BE2C (cell line): ENCODE measurements around the gene F12.

Experiments used
- DNase-seq: peaks from one replicate; pipeline ENCODE4 v3.0.0-alpha.2; 2020
- H3K27me3 ChIP-seq: fragments of 250-450 bp; sonication (Bioruptor Pico); 2 replicates; pipeline ENCODE4 v1.5.1; 2020; ENCODE audit warnings: mild to moderate bottlenecking
- H3K36me3 ChIP-seq: fragments of 250-450 bp; sonication (Bioruptor Pico); 2 replicates; pipeline ENCODE4 v1.5.1; 2020; ENCODE audit warnings: mild to moderate bottlenecking
- H3K4me1 ChIP-seq: fragments of 250-450 bp; sonication (Bioruptor Pico); 2 replicates; pipeline ENCODE4 v1.5.1; 2020
- H3K4me3 ChIP-seq: 2 replicates; pipeline ENCODE4 v1.5.1; 2011; ENCODE audit warnings: low read depth, low read length
- H3K9me3 ChIP-seq: fragments of 250-450 bp; sonication (Bioruptor Pico); 2 replicates; pipeline ENCODE4 v1.5.1; 2020
- TF ChIP-seq, protein P1 (sequence below): IDR thresholded peaks from 2 replicates; pipeline ENCODE4 v1.5.1; 2012; ENCODE audit warnings: mild to moderate bottlenecking, low read depth, low read length

The F12 gene

DNA sequence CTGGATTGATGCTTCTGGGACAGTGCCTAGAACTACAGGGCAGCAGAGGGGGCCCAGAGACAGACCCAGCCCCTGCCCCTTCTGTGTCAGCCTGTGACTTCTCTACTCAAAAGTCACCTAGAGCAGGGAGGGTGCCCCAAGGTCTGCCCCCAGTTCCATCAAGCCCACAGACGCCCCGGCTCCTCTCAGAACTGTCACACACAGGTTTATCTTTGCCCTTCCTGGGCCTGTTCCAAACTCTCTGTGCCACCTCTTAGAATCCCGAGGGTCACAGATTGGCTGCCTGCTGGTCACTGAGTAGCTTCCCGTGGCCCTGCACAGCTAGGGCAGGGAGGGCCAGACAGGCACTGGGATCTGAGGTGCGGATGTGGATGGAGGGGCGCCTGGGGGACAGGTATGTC lies 49.9 kb downstream of the F12 start:
- Histone ChIP-seq H3K27me3 (no peaks in the 10 kb centered on the region), H3K36me3 (no peaks in the 10 kb centered on the region), H3K9me3 (no peaks in the 10 kb centered on the region; the same call in 1 of the 2 replicates), H3K4me1 (no peaks in the 10 kb centered on the region; the same call in 1 of the 2 replicates), H3K4me3 (no peak overlapping the region)
- TF ChIP-seq, protein P1, sequence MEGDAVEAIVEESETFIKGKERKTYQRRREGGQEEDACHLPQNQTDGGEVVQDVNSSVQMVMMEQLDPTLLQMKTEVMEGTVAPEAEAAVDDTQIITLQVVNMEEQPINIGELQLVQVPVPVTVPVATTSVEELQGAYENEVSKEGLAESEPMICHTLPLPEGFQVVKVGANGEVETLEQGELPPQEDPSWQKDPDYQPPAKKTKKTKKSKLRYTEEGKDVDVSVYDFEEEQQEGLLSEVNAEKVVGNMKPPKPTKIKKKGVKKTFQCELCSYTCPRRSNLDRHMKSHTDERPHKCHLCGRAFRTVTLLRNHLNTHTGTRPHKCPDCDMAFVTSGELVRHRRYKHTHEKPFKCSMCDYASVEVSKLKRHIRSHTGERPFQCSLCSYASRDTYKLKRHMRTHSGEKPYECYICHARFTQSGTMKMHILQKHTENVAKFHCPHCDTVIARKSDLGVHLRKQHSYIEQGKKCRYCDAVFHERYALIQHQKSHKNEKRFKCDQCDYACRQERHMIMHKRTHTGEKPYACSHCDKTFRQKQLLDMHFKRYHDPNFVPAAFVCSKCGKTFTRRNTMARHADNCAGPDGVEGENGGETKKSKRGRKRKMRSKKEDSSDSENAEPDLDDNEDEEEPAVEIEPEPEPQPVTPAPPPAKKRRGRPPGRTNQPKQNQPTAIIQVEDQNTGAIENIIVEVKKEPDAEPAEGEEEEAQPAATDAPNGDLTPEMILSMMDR, result no peak
- DNase-seq, result no peak

DNA sequence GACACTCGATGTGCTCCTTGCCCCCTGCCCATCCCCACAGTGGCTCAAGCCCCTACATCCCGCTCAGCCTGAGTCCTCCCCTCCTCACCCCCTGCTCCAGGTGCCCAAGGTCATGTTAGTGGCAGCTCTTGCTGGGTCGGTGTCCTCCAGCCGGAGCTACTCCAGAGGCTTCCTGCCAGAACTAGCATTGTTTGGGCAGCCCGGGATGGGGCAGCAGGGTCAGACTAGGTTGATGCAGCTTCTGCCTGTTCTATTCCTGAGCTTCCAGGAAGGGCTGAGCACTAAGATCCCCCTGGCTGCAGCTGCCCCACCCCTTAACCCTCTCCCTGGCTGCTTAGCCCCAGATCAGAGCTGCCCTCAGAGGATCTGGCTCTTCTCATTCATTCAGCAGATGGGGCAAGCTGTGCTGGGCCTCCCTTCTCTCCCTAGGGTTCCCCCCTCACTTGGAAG lies 51.0 kb downstream of the F12 start:
- H3K36me3 ChIP-seq, result no peaks in the 10 kb centered on the region
- H3K4me1 ChIP-seq, result no peaks in the 10 kb centered on the region; the same call in 1 of the 2 replicates
- H3K4me3 ChIP-seq, result no peak overlapping the region
- no peak for DNase-seq
- H3K27me3 ChIP-seq, result no peaks in the 10 kb centered on the region
- TF ChIP-seq, protein P1, result no peak
- no peaks in the 10 kb centered on the region; the same call in 1 of the 2 replicates for H3K9me3 ChIP-seq

DNA sequence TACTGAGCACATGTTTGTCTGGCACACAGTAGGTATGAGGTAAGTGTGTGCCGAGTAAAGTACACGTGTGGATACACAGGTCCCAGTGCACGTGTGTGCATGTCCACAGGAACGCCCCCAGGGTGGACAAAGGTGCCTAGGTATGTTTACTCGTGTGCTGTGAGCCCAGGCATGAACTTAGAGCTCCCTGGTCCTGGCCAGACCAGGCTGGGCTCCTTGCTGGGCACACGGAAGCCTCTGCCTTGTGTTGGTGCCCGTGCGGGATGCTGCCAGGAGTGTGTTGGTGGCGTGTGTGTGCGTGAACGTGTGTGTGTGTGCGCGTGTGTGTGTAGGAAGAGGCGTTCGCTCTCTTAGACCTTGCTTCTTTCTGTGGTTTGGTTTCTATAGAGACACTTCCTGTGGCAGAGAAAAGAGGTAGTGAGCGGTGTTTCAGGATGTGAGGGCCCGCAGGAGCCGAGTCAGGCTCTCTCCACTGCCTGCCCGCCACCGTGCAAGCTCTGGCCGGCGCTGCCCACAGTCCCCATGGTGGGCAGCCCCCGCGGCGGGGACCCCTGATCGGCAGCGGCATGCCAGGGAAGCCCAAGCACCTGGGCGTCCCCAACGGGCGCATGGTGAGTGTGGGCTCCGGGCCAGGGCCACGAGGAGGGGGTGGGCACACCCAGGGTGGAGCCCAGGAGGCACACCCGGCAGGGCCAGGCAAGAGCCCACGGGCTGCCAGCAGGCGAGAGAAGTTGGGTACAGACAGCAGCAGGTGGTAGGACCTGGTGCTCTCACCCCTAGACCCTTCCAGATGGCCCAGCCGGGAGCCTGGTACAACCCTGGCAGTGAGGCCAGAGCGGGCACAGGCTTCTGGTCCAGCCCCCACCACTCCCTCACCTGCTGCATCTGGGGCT lies 51.7 kb downstream of the F12 start, which contains the start of gene RGS14:
RGS14 (plus strand) TSS at position 466 of the 893 bp plus-strand sequence; CDS start at position 567, 101 bp downstream.
- no peak for DNase-seq
- H3K4me3 ChIP-seq, result no peak within 1 kb of the TSS
- TF ChIP-seq, protein P1, result no peak

GRCh38 chr5:177357146-177357458 lies 52.3 kb downstream of the F12 start:
- DNase-seq, result no peak
- Histone ChIP-seq H3K9me3 (no peaks in the 10 kb centered on the region; the same call in 1 of the 2 replicates), H3K4me1 (peaks cover 1% of the 10 kb centered on the region; the same call in 1 of the 2 replicates), H3K36me3 (no peaks in the 10 kb centered on the region), H3K4me3 (no peak overlapping the region), H3K27me3 (no peaks in the 10 kb centered on the region)
- TF ChIP-seq, protein P1, result no peak

More for the DNA sequence above, 51.7 kb downstream of the F12 start, which contains the start of gene RGS14:
- no peaks in the 10 kb centered on the region; the same call in 1 of the 2 replicates for H3K4me1 ChIP-seq
- H3K27me3 ChIP-seq, result no peaks in the 10 kb centered on the region
- H3K9me3 ChIP-seq, result no peaks in the 10 kb centered on the region; the same call in 1 of the 2 replicates
- no peaks in the 10 kb centered on the region for H3K36me3 ChIP-seq

GRCh38 chr5:177356746-177357145 lies 52.6 kb downstream of the F12 start:
- TF ChIP-seq, protein P1, result no peak
- H3K9me3 ChIP-seq, result no peaks in the 10 kb centered on the region; the same call in 1 of the 2 replicates
- H3K4me1 ChIP-seq, result peaks cover 2% of the 10 kb centered on the region; the same call in 1 of the 2 replicates
- no peaks in the 10 kb centered on the region for H3K27me3 ChIP-seq
- H3K4me3 ChIP-seq, result no peak overlapping the region
- H3K36me3 ChIP-seq, result no peaks in the 10 kb centered on the region
- DNase-seq, result no peak

GRCh38 chr5:177355868-177356168 lies 53.5 kb downstream of the F12 start:
- H3K36me3 ChIP-seq, result no peaks in the 10 kb centered on the region
- H3K27me3 ChIP-seq, result no peaks in the 10 kb centered on the region
- H3K4me3 ChIP-seq, result no peak overlapping the region
- no peaks in the 10 kb centered on the region; the same call in 1 of the 2 replicates for H3K9me3 ChIP-seq
- DNase-seq, result no peak
- TF ChIP-seq, protein P1, result no peak
- peaks cover 2% of the 10 kb centered on the region; the same call in 1 of the 2 replicates for H3K4me1 ChIP-seq
